SK-N-SH (cell line): Measurements from ENCODE around the gene CD3E. TPM values are rescaled to one million over a fixed set of nuclear protein-coding genes. Genes with fewer than 3 reads are reported as not detected.

Experiments
- CTCF ChIA-PET: fragments of 300-600, 350-600 bp; formaldehyde crosslinking; extraction: SDS; loops from one replicate; lab custom pipeline; 2021; lab: Yijun Ruan, JAX
- POLR2A ChIA-PET: fragments of 350-600 bp; sonication (Branson Sonifier 250); formaldehyde crosslinking; extraction: SDS; loops from one replicate; lab custom pipeline; 2020; ENCODE audit warnings: antibody characterized with exemption, inconsistent platforms; lab: Yijun Ruan, JAX
- DNase-seq: peaks from one replicate; pipeline ENCODE4 v3.0.0; 2012
- H2AFZ ChIP-seq: fragments of 200-600 bp; sonication (generic); 2 replicates; pipeline ENCODE4 v1.8.1; 2016; ENCODE audit warnings: antibody characterized with exemption, mild to moderate bottlenecking, low read depth
- H3F3A ChIP-seq: fragments of 200-600 bp; sonication (generic); replicated peaks from 2 replicates; pipeline ENCODE3; 2016; ENCODE audit warnings: antibody characterized with exemption, mild to moderate bottlenecking; ENCODE audit not compliant: insufficient read depth
- H3K27ac ChIP-seq, 2 experiments: fragments of 200-500 bp in 1 of 2; fragments of 200-600 bp in 1 of 2; sonication (Bioruptor generic) in 1 of 2; sonication (generic), shearing (Covaris generic) in 1 of 2; 2 replicates each; pipeline versions ENCODE4 v1.5.1 to v1.6.1; 2014 to 2016; ENCODE audit warnings: low read depth in 2 of 2, inconsistent platforms in 1 of 2, low read length in 1 of 2, mild to moderate bottlenecking in 1 of 2, mixed read lengths in 1 of 2
- H3K27me3 ChIP-seq: fragments of 200-600 bp; sonication (generic), shearing (Covaris generic); 2 replicates; pipeline ENCODE4 v1.6.1; 2016; ENCODE audit warnings: mixed run types; ENCODE audit not compliant: insufficient read depth
- H3K36me3 ChIP-seq, 2 experiments: fragments of 200-500 bp in 1 of 2; fragments of 200-600 bp in 1 of 2; sonication (Bioruptor generic) in 1 of 2; sonication (generic) in 1 of 2; replicated peaks in 1 of 2; 2 replicates each; pipeline versions ENCODE3 to v1.5.1; 2014 to 2016; ENCODE audit warnings: low read length in 1 of 2, mild to moderate bottlenecking in 1 of 2; ENCODE audit not compliant: insufficient read depth in 2 of 2, control insufficient read depth in 1 of 2
- H3K4me1 ChIP-seq, 2 experiments: fragments of 200-500 bp in 1 of 2; fragments of 200-600 bp in 1 of 2; sonication (Bioruptor generic) in 1 of 2; sonication (generic), shearing (Covaris generic) in 1 of 2; 2 replicates each; pipeline versions ENCODE4 v1.5.1 to v1.6.1; 2014 to 2016; ENCODE audit warnings: low read depth in 1 of 2, low read length in 1 of 2, mixed run types in 1 of 2; ENCODE audit not compliant: insufficient read depth in 2 of 2, control insufficient read depth in 1 of 2
- H3K4me2 ChIP-seq: fragments of 200-600 bp; sonication (generic), shearing (Covaris generic); 2 replicates; pipeline ENCODE4 v1.6.1; 2017; ENCODE audit warnings: mixed run types
- H3K4me3 ChIP-seq, 2 experiments: fragments of 200-500 bp in 1 of 2; fragments of 200-600 bp in 1 of 2; sonication (Bioruptor generic) in 1 of 2; sonication (generic), shearing (Covaris generic) in 1 of 2; 2 replicates each; pipeline versions ENCODE4 v1.5.1 to v1.8.1; 2014 to 2016; ENCODE audit warnings: low read depth in 2 of 2, inconsistent platforms in 1 of 2, low read length in 1 of 2, mild to moderate bottlenecking in 1 of 2, mixed read lengths in 1 of 2, moderate library complexity in 1 of 2
- H3K79me2 ChIP-seq: fragments of 200-600 bp; sonication (generic); 2 replicates; pipeline ENCODE4 v1.8.1; 2017; ENCODE audit warnings: mild to moderate bottlenecking; ENCODE audit not compliant: insufficient read depth
- H3K9ac ChIP-seq: fragments of 200-600 bp; sonication (generic); 2 replicates; pipeline ENCODE4 v1.6.1; 2017; ENCODE audit warnings: mixed run types
- H3K9me2 ChIP-seq: fragments of 200-600 bp; sonication (generic); 2 replicates; pipeline ENCODE4 v1.6.1; 2017; ENCODE audit warnings: mixed run types
- H3K9me3 ChIP-seq: fragments of 200-600 bp; sonication (generic); 2 replicates; pipeline ENCODE4 v1.6.1; 2017; ENCODE audit warnings: mixed run types, mild to moderate bottlenecking, moderate library complexity
- H4K20me1 ChIP-seq: fragments of 200-600 bp; sonication (generic); 2 replicates; pipeline ENCODE4 v1.6.1; 2017; ENCODE audit warnings: mild to moderate bottlenecking, mixed run types; ENCODE audit not compliant: insufficient read depth
- ELF1 ChIP-seq: IDR thresholded peaks from 2 replicates; pipeline ENCODE4 v1.4.0; 2012
- FOXM1 ChIP-seq: IDR thresholded peaks from 2 replicates; pipeline ENCODE4 v1.4.0; 2012; ENCODE audit warnings: low read depth, mild to moderate bottlenecking
- GABPA ChIP-seq: IDR thresholded peaks from 2 replicates; pipeline ENCODE4 v1.4.0; 2012; ENCODE audit warnings: low read depth, mild to moderate bottlenecking
- GATA2 ChIP-seq: sonication (generic); formaldehyde crosslinking; IDR thresholded peaks from 2 replicates; pipeline ENCODE4 v1.5.0; 2020; ENCODE audit warnings: mild to moderate bottlenecking, missing genetic modification reagents
- JUND ChIP-seq: IDR thresholded peaks from 2 replicates; pipeline ENCODE4 v1.4.0; 2012
- MXI1 ChIP-seq: IDR thresholded peaks from 2 replicates; pipeline ENCODE4 v1.6.1; 2012; ENCODE audit warnings: mild to moderate bottlenecking, low read depth, low read length, improper control_type of control experiment
- NRF1 ChIP-seq: IDR thresholded peaks from 2 replicates; pipeline ENCODE4 v1.6.1; 2012; ENCODE audit warnings: low read depth, mild to moderate bottlenecking, low read length
- RAD21 ChIP-seq: IDR thresholded peaks from 2 replicates; pipeline ENCODE4 v1.6.1; 2012; ENCODE audit warnings: mild to moderate bottlenecking, low read length
- RCOR1 ChIP-seq: fragments of 150-350 bp; IDR thresholded peaks from 2 replicates; pipeline ENCODE4 v1.6.1; 2017; ENCODE audit warnings: antibody characterized with exemption, low read length
- RXRA ChIP-seq: IDR thresholded peaks from 2 replicates; pipeline ENCODE4 v1.4.0; 2012; ENCODE audit warnings: low read depth, mild to moderate bottlenecking, borderline replicate concordance
- SIN3A ChIP-seq: IDR thresholded peaks from 2 replicates; pipeline ENCODE4 v1.6.1; 2012; ENCODE audit warnings: low read depth, mild to moderate bottlenecking, low read length, moderate library complexity, borderline replicate concordance
- TAF1 ChIP-seq: IDR thresholded peaks from 2 replicates; pipeline ENCODE4 v1.6.1; 2012; ENCODE audit warnings: low read depth, mild to moderate bottlenecking, low read length, moderate library complexity, borderline replicate concordance
- TCF12 ChIP-seq: IDR thresholded peaks from 2 replicates; pipeline ENCODE4 v1.4.0; 2012
- WGBS: methylation state at CpG from one replicate; pipeline ENCODE4 v1.1.6; 2017; ENCODE audit warnings: low lambda C conversion rate; 5-methylcytosine and 5-hydroxymethylcytosine counted together
- polyA plus RNA-seq, 3 experiments: library from polyadenylated mRNA; depleted of rRNA; stranded (reverse); fragments of >200 nt; gene quantifications; 2 replicates each; pipeline ENCODE4 v1.2.3, GENCODE V29; 2012
- TF ChIP-seq, protein P1 (sequence below): IDR thresholded peaks from 2 replicates; pipeline ENCODE4 v1.4.0; 2012; ENCODE audit warnings: low read depth
- TF ChIP-seq, protein P2 (sequence below): IDR thresholded peaks from 2 replicates; pipeline ENCODE4 v1.6.1; 2012; ENCODE audit warnings: mild to moderate bottlenecking, low read depth, low read length, moderate library complexity
- TF ChIP-seq, protein P3 (sequence below): fragments of 200-600 bp; sonication (generic); IDR thresholded peaks from 2 replicates; pipeline ENCODE4 v1.6.1; 2017; ENCODE audit warnings: antibody characterized with exemption, mild to moderate bottlenecking, moderate library complexity
- TF ChIP-seq, protein P4 (sequence below): IDR thresholded peaks from 2 replicates; pipeline ENCODE4; 2012
- TF ChIP-seq, protein P5 (sequence below): IDR thresholded peaks from 2 replicates; pipeline ENCODE4 v1.4.0; 2012; ENCODE audit warnings: low read depth, borderline replicate concordance
- TF ChIP-seq, protein P6 (sequence below): fragments of 150-350 bp; IDR thresholded peaks from 2 replicates; pipeline ENCODE4 v1.6.1; 2017; ENCODE audit warnings: antibody characterized with exemption, low read length, low read depth, borderline replicate concordance

CD3E gene
- polyA plus RNA-seq, 1 of the 3 experiments (the other 2 are of a cell fraction) = not detected

DNA sequence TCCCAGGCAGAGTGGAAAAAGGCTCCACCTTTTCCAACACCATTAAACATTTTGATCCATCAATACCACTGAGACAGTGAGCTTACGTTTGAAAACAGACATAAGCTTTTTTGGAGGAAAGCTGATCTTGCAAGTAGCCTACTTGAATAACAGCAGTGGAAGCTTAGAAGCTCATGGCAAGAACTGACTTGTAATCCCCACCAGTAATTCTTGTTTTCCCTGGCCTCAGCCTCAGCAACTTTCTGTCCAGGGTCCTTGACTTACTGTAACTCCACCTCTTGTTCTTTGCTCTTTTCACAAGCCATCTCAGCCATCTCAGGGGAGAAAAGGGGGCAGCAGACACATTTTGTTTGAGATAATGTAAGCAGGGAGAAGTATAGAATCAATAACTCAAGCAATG, 28.1 kb upstream of the CD3E start:
- ChIA-PET POLR2A (no interaction called here), CTCF (interaction anchor here (1.5 kb wide), 1 partner anchor 20 kb away, joined by 3 read pairs; no protein-coding TSS in a partner anchor)
- Histone ChIP-seq H4K20me1 (no peaks in the 10 kb centered on the region), H3K4me3 (no peak overlapping the region), H3K4me2 (no peak overlapping the region), H3F3A (no peaks in the 10 kb centered on the region), H3K36me3 (no peaks in the 10 kb centered on the region), H3K27me3 (no peaks in the 10 kb centered on the region), H3K4me1 (peaks cover 0 to 3% of the 10 kb centered on the region in 2 experiments; a peak in 1 of 4 replicates), H3K27ac (no peak overlapping the region), H3K9ac (no peak overlapping the region), H3K9me3 (no peaks in the 10 kb centered on the region), H3K79me2 (no peaks in the 10 kb centered on the region), H3K9me2 (no peaks in the 10 kb centered on the region), H2AFZ (no peak overlapping the region)
- WGBS = 53% methylated on average over 1 of the region's 1 CpG
- no peak for TF ChIP-seq RCOR1
- TF ChIP-seq JUND = no peak
- TF ChIP-seq, protein P1, sequence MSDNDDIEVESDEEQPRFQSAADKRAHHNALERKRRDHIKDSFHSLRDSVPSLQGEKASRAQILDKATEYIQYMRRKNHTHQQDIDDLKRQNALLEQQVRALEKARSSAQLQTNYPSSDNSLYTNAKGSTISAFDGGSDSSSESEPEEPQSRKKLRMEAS = no peak
- no peak for TF ChIP-seq GATA2
- TF ChIP-seq, protein P2, sequence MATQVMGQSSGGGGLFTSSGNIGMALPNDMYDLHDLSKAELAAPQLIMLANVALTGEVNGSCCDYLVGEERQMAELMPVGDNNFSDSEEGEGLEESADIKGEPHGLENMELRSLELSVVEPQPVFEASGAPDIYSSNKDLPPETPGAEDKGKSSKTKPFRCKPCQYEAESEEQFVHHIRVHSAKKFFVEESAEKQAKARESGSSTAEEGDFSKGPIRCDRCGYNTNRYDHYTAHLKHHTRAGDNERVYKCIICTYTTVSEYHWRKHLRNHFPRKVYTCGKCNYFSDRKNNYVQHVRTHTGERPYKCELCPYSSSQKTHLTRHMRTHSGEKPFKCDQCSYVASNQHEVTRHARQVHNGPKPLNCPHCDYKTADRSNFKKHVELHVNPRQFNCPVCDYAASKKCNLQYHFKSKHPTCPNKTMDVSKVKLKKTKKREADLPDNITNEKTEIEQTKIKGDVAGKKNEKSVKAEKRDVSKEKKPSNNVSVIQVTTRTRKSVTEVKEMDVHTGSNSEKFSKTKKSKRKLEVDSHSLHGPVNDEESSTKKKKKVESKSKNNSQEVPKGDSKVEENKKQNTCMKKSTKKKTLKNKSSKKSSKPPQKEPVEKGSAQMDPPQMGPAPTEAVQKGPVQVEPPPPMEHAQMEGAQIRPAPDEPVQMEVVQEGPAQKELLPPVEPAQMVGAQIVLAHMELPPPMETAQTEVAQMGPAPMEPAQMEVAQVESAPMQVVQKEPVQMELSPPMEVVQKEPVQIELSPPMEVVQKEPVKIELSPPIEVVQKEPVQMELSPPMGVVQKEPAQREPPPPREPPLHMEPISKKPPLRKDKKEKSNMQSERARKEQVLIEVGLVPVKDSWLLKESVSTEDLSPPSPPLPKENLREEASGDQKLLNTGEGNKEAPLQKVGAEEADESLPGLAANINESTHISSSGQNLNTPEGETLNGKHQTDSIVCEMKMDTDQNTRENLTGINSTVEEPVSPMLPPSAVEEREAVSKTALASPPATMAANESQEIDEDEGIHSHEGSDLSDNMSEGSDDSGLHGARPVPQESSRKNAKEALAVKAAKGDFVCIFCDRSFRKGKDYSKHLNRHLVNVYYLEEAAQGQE = no peak
- TF ChIP-seq ELF1 = no peak
- TF ChIP-seq SIN3A = no peak
- TF ChIP-seq, protein P3, sequence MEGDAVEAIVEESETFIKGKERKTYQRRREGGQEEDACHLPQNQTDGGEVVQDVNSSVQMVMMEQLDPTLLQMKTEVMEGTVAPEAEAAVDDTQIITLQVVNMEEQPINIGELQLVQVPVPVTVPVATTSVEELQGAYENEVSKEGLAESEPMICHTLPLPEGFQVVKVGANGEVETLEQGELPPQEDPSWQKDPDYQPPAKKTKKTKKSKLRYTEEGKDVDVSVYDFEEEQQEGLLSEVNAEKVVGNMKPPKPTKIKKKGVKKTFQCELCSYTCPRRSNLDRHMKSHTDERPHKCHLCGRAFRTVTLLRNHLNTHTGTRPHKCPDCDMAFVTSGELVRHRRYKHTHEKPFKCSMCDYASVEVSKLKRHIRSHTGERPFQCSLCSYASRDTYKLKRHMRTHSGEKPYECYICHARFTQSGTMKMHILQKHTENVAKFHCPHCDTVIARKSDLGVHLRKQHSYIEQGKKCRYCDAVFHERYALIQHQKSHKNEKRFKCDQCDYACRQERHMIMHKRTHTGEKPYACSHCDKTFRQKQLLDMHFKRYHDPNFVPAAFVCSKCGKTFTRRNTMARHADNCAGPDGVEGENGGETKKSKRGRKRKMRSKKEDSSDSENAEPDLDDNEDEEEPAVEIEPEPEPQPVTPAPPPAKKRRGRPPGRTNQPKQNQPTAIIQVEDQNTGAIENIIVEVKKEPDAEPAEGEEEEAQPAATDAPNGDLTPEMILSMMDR = no peak
- TF ChIP-seq, protein P4, sequence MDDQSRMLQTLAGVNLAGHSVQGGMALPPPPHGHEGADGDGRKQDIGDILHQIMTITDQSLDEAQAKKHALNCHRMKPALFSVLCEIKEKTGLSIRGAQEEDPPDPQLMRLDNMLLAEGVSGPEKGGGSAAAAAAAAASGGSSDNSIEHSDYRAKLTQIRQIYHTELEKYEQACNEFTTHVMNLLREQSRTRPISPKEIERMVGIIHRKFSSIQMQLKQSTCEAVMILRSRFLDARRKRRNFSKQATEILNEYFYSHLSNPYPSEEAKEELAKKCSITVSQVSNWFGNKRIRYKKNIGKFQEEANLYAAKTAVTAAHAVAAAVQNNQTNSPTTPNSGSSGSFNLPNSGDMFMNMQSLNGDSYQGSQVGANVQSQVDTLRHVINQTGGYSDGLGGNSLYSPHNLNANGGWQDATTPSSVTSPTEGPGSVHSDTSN = no peak
- no peak for TF ChIP-seq MXI1
- TF ChIP-seq, protein P5, sequence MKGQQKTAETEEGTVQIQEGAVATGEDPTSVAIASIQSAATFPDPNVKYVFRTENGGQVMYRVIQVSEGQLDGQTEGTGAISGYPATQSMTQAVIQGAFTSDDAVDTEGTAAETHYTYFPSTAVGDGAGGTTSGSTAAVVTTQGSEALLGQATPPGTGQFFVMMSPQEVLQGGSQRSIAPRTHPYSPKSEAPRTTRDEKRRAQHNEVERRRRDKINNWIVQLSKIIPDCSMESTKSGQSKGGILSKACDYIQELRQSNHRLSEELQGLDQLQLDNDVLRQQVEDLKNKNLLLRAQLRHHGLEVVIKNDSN = no peak
- no peak for TF ChIP-seq NRF1
- no peak for TF ChIP-seq RXRA
- TF ChIP-seq TCF12 = no peak
- TF ChIP-seq TAF1 = no peak
- TF ChIP-seq FOXM1 = no peak
- TF ChIP-seq GABPA = no peak
- TF ChIP-seq, protein P6, sequence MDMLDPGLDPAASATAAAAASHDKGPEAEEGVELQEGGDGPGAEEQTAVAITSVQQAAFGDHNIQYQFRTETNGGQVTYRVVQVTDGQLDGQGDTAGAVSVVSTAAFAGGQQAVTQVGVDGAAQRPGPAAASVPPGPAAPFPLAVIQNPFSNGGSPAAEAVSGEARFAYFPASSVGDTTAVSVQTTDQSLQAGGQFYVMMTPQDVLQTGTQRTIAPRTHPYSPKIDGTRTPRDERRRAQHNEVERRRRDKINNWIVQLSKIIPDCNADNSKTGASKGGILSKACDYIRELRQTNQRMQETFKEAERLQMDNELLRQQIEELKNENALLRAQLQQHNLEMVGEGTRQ = no peak
- no peak for TF ChIP-seq RAD21
- DNase-seq = no peak
